ENCODE measurements around the gene C2.

C2 gene

DNA sequence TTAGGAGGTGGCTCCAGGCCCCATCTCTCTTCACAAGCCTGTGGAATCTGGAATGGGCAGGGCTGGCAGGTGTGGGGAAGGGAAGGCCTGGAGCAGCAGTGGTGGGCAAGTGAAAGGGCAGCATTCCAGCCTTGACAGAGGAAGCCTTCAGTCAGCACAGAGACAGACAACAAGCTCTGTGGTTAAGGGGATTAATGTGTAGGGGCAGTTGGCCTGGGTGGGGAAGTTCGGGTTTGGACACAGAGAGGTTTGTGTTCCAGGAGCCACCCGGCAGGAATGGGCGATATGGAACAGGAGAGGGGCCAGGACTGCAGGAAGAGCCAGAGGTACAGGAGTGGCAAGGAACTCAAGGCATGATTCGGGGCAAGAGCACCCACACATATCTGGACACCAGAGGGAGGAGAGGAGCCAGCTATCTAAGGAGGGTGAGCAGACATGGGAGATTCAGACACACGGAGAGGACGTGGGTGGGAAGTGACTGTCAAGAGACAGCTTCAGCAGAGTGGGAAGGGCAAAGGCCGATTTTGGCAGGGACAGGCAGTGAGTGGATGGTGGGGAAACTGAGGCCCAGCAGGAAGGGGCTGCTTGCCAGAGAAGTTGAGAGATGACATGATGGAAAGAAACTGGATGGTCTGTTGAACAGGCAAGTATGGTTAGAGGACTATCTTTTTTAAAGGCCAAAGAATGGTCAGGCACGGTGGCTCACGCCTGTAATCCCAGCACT is 46.2 kb upstream of the C2 start:
- TF ChIP-seq, protein P1, sequence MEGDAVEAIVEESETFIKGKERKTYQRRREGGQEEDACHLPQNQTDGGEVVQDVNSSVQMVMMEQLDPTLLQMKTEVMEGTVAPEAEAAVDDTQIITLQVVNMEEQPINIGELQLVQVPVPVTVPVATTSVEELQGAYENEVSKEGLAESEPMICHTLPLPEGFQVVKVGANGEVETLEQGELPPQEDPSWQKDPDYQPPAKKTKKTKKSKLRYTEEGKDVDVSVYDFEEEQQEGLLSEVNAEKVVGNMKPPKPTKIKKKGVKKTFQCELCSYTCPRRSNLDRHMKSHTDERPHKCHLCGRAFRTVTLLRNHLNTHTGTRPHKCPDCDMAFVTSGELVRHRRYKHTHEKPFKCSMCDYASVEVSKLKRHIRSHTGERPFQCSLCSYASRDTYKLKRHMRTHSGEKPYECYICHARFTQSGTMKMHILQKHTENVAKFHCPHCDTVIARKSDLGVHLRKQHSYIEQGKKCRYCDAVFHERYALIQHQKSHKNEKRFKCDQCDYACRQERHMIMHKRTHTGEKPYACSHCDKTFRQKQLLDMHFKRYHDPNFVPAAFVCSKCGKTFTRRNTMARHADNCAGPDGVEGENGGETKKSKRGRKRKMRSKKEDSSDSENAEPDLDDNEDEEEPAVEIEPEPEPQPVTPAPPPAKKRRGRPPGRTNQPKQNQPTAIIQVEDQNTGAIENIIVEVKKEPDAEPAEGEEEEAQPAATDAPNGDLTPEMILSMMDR (conservative IDR thresholded peaks at IDR 0.05; ENCODE audit: low read depth) = no peak
- 0 out of 2 replicates have a peak overlapping the region, but pooled peaks have one; percentile 2 for H3K27ac ChIP-seq
- no peak for DNase-seq (ENCODE audit: low spot score)
- ChIA-PET CTCF (no interaction called here), POLR2A (ENCODE audit: low non-redundant PET) (no interaction called here)

GRCh38 chr6:31882344-31882743 is 45.2 kb upstream of the C2 start:
- ChIA-PET CTCF (interaction anchor here (0.7 kb wide), 1 partner anchor 191 kb away, joined by 5 read pairs; no protein-coding TSS in a partner anchor), POLR2A (ENCODE audit: low non-redundant PET) (no interaction called here)
- peak overlapping the region; percentile 44 for H3K27ac ChIP-seq
- DNase-seq (ENCODE audit: low spot score) = no peak
- TF ChIP-seq, protein P1 (conservative IDR thresholded peaks at IDR 0.05; ENCODE audit: low read depth) = no peak

- no peak overlapping the region for H3K27ac ChIP-seq
- CTCF ChIA-PET = no interaction called here
- DNase-seq (ENCODE audit: low spot score) = no peak
- POLR2A ChIA-PET (ENCODE audit: low non-redundant PET) = no interaction called here
- TF ChIP-seq, protein P1 (conservative IDR thresholded peaks at IDR 0.05; ENCODE audit: low read depth) = no peak
These were observed 43.8 kb upstream of the C2 start for GRCh38 chr6:31883676-31884075.

- no peak overlapping the region for H3K27ac ChIP-seq
- ChIA-PET CTCF (no interaction called here), POLR2A (ENCODE audit: low non-redundant PET) (no interaction called here)
- DNase-seq (ENCODE audit: low spot score) = no peak
- TF ChIP-seq, protein P1 (conservative IDR thresholded peaks at IDR 0.05; ENCODE audit: low read depth) = no peak
These were observed 42.9 kb upstream of the C2 start for GRCh38 chr6:31884528-31885035.

GRCh38 chr6:31886541-31886991 is 41.0 kb upstream of the C2 start:
- DNase-seq (ENCODE audit: low spot score) = no peak
- H3K27ac ChIP-seq = peak overlapping the region; percentile 17
- CTCF ChIA-PET = no interaction called here
- POLR2A ChIA-PET (ENCODE audit: low non-redundant PET) = no interaction called here
- TF ChIP-seq, protein P1 (conservative IDR thresholded peaks at IDR 0.05; ENCODE audit: low read depth) = no peak

DNA sequence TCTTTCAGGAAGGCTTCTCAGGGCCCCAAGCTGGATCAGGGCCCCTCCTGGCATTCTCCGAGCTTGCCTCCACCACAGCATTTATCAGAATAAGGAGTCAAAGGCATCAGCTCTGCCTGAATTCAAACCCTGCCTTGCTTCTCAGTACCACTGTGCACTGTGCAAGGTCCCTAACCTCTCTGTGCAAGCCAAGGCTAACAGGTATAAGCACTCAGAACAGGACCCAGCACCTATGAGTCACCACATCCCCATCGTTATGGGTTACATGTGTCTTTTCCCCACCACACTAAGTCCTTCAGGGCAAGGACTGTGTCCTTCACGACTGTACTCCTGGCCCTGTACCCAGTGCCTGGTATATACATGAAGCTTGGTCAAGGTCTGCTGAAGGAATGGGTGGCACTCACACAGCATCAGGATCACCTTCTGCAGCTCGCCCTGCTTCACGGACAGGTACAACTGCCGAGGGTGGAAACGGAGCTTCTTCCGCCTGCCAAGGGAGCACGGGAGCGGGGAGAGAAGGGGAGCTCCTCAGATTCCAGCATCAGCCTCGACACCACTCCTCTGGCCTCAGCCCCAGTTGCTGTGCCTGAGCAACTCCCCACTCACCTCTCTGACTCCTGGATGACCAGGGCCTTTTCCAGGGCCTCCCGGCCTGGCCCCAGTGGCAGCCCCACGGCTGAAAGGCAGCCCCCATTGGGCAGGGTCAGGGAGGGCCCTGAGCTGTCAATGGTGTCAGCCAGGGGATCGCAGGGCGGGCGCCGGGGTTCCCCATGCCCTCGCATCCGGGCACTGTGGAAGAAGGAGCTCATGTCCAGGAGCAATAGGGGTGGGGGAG is 40.1 kb upstream of the C2 start:
- ChIA-PET POLR2A (ENCODE audit: low non-redundant PET) (no interaction called here), CTCF (interaction anchor here (0.5 to 0.7 kb wide), 3 partner anchors 23 to 711 kb away, joined by 3 to 4 read pairs (median 3); no protein-coding TSS in a partner anchor)
- TF ChIP-seq, protein P1 (conservative IDR thresholded peaks at IDR 0.05; ENCODE audit: low read depth) = no peak
- no peak for DNase-seq (ENCODE audit: low spot score)
- peak overlapping the region; percentile 17; the same call in 1 of the 2 replicates for H3K27ac ChIP-seq

All from RWPE1 (cell line).